ENCODE results near the gene SHTN1. TPM values are rescaled to one million over a fixed set of nuclear protein-coding genes. Genes with fewer than 3 reads are reported as not detected.

The SHTN1 gene
- total RNA-seq, 1 donor from 2014 or later = 36.7 TPM

- DNase-seq (ENCODE audit: low spot score) = no peak
Measured at GRCh38 chr10:116917481-116917880, 87.5 kb downstream of the SHTN1 start.

- DNase-seq (ENCODE audit: low spot score) = no peak
Measured at GRCh38 chr10:116915340-116915739, 89.6 kb downstream of the SHTN1 start.

GRCh38 chr10:116913695-116914094, 91.3 kb downstream of the SHTN1 start:
- DNase-seq (ENCODE audit: low spot score) = no peak

- DNase-seq (ENCODE audit: low spot score) = no peak
Measured at GRCh38 chr10:116912162-116912561, 92.8 kb downstream of the SHTN1 start.

GRCh38 chr10:116910910-116911309, 94.1 kb downstream of the SHTN1 start:
- no peak for DNase-seq (ENCODE audit: low spot score)

- no peak for DNase-seq (ENCODE audit: low spot score)
Measured at GRCh38 chr10:116909307-116909706, 95.7 kb downstream of the SHTN1 start.

- no peak for DNase-seq (ENCODE audit: low spot score)
Measured at GRCh38 chr10:116907245-116907987, 97.6 kb downstream of the SHTN1 start.

- no peak for DNase-seq (ENCODE audit: low spot score)
Measured at GRCh38 chr10:116905845-116906210, 99.2 kb downstream of the SHTN1 start.

GRCh38 chr10:116899626-116900025, 105.4 kb downstream of the SHTN1 start:
- no peak for DNase-seq (ENCODE audit: low spot score)

- DNase-seq (ENCODE audit: low spot score) = no peak
Measured at GRCh38 chr10:116893686-116894037, 111.3 kb downstream of the SHTN1 start.

- no peak for DNase-seq (ENCODE audit: low spot score)
Measured at GRCh38 chr10:116892907-116893685, 111.9 kb downstream of the SHTN1 start.

GRCh38 chr10:116891208-116891607, 113.8 kb downstream of the SHTN1 start:
- DNase-seq (ENCODE audit: low spot score) = no peak

- DNase-seq (ENCODE audit: low spot score) = no peak
Measured at GRCh38 chr10:116889066-116889465, 115.9 kb downstream of the SHTN1 start.

GRCh38 chr10:116888380-116889055, 116.5 kb downstream of the SHTN1 start:
- peak; percentile 66 for DNase-seq (ENCODE audit: low spot score)

GRCh38 chr10:116886772-116887171, 118.2 kb downstream of the SHTN1 start:
- no peak for DNase-seq (ENCODE audit: low spot score)

GRCh38 chr10:116882639-116883038, 122.3 kb downstream of the SHTN1 start:
- no peak for DNase-seq (ENCODE audit: low spot score)

- no peak for DNase-seq (ENCODE audit: low spot score)
Measured at GRCh38 chr10:116880716-116881482, 124.1 kb downstream of the SHTN1 start.

- DNase-seq (ENCODE audit: low spot score) = no peak
Measured at GRCh38 chr10:116879817-116880216, 125.2 kb downstream of the SHTN1 start.

- no peak for DNase-seq (ENCODE audit: low spot score)
Measured at GRCh38 chr10:116878123-116878522, 126.9 kb downstream of the SHTN1 start.

GRCh38 chr10:116877391-116877790, 127.6 kb downstream of the SHTN1 start:
- no peak for DNase-seq (ENCODE audit: low spot score)

GRCh38 chr10:116875897-116876296, 129.1 kb downstream of the SHTN1 start:
- no peak for DNase-seq (ENCODE audit: low spot score)

- DNase-seq (ENCODE audit: low spot score) = no peak
Measured at GRCh38 chr10:116873134-116873533, 131.9 kb downstream of the SHTN1 start.

Data from mucosa of gallbladder (tissue), 1 donor.